ENCODE measurements around the gene CTSD. TPM values are rescaled to one million over a fixed set of nuclear protein-coding genes. Genes with fewer than 3 reads are reported as not detected.
"Not testable (repeated sequence)": the region's sequence is repeated elsewhere in the genome, so short reads cannot be mapped to it uniquely, and the experiment has no call there.

Gene CTSD
- total RNA-seq, 6 experiments from 2014 or later: 212 to 240 (median 229) TPM

DNA sequence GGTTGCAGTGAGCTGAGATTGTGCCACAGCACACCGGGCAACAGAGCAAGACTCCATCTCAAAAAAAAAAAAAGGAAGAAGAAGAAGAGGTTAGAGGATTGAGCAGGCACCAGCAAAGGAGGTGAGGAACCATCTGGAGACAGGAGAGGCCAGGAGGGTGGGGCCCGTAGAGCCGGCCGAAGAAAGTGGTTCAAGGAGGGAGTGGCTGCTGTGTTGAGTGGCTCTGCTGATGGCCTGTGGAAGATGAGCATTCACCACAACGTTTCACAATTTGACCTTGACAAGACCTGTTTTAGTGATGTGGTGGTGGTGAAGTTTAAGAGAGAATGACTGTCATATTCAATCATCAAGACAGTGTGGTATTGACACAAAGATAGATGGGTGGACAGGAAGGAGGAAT is 6.8 kb upstream of the CTSD start:
- TF ChIP-seq, protein P1, sequence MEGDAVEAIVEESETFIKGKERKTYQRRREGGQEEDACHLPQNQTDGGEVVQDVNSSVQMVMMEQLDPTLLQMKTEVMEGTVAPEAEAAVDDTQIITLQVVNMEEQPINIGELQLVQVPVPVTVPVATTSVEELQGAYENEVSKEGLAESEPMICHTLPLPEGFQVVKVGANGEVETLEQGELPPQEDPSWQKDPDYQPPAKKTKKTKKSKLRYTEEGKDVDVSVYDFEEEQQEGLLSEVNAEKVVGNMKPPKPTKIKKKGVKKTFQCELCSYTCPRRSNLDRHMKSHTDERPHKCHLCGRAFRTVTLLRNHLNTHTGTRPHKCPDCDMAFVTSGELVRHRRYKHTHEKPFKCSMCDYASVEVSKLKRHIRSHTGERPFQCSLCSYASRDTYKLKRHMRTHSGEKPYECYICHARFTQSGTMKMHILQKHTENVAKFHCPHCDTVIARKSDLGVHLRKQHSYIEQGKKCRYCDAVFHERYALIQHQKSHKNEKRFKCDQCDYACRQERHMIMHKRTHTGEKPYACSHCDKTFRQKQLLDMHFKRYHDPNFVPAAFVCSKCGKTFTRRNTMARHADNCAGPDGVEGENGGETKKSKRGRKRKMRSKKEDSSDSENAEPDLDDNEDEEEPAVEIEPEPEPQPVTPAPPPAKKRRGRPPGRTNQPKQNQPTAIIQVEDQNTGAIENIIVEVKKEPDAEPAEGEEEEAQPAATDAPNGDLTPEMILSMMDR (IDR thresholded peaks at IDR 0.05): no peak
- peaks cover 8% of the 10 kb centered on the region for H3K27me3 Mint-ChIP-seq (ENCODE audit: insufficient read depth)
- peaks cover 44% of the 10 kb centered on the region for H3K4me1 Mint-ChIP-seq (ENCODE audit: low read depth)
- no peaks in the 10 kb centered on the region for H3K9me3 Mint-ChIP-seq
- no peak for DNase-seq
- no peaks in the 10 kb centered on the region for H3K36me3 Mint-ChIP-seq (ENCODE audit: low read depth)
- peak overlapping the region; percentile 17; the same call in 1 of the 2 replicates for H3K27ac Mint-ChIP-seq
- no peak overlapping the region for H3K4me3 Mint-ChIP-seq

DNA sequence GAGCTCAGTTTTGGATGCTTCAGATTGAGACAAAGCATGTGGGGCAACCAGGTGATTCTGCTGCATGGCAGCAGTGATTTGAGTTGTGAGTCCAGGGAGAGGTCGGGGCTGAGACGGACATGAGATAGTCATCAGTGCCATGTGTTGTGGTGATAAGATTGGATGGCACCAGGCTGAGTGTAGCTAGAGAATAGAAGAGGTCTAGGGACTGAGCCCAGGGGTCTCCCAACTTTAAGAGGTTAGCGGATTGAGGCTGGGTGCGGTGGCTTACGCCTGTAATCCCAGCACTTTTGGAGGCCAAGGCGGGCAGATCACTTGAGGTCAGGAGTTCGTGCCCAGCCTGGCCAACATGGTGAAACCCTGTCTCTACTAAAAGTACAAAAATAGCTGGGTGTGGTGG is 6.3 kb upstream of the CTSD start:
- Mint-ChIP-seq H3K4me1 (ENCODE audit: low read depth) (peaks cover 44% of the 10 kb centered on the region), H3K4me3 (no peak overlapping the region), H3K27ac (no peak overlapping the region; the same call in 1 of the 2 replicates)

DNA sequence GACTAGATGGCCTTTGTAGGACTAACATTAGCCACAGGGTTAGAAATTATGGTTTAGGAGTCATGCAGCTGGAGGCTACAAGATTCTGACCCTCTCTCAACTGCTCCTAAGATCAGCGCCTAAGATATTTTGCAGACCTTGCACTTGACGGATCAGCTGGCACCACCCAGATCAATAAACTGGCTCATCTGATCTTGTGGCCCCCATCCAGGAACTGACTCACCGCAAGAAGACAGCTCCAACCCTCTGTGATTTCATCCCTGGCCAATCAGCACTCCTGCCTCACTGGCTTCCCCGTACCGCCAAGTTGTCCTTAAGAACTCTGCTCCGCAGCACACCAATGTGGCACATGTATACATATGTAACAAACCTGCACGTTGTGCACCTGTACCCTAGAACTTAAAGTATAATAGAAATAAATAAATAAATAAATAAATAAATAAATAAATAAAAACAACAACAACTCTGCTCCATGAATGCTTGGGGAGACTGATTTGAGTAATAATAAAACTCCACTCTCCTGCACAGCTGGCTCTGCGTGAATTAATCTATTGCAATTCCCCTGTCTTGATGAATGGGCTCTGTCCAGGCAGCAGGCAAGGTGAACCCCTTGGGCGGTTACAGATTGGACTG is 5.7 kb upstream of the CTSD start:
- H3K36me3 Mint-ChIP-seq (ENCODE audit: low read depth); H3K4me3 Mint-ChIP-seq; H3K27me3 Mint-ChIP-seq (ENCODE audit: insufficient read depth); H3K27ac Mint-ChIP-seq; DNase-seq; H3K9me3 Mint-ChIP-seq: not testable (repeated sequence)
- H3K4me1 Mint-ChIP-seq (ENCODE audit: low read depth): peaks cover 46% of the 10 kb centered on the region

More for the DNA sequence above, 6.3 kb upstream of the CTSD start:
- Mint-ChIP-seq H3K36me3 (ENCODE audit: low read depth) (no peaks in the 10 kb centered on the region), H3K27me3 (ENCODE audit: insufficient read depth) (peaks cover 9% of the 10 kb centered on the region), H3K9me3 (no peaks in the 10 kb centered on the region)
- no peak for DNase-seq
- TF ChIP-seq, protein P1 (IDR thresholded peaks at IDR 0.05): no peak

DNA sequence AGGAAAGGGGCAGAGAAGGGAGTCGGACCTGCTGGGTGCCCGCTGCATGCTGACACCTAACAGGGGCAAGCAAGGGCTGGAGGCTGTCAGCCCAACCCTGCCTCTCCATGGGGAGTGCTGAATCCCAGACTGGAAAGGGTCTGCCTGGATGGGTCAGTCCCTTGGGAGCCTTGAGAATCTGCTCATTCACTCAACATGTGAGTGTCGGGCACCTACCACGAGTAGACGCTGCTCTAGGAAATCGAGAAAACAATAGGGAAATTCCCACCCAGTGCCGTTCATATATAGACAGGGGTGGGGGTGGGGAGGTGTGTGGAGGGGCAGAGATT is 4.4 kb upstream of the CTSD start:
- Mint-ChIP-seq H3K36me3 (ENCODE audit: low read depth) (no peaks in the 10 kb centered on the region), H3K9me3 (no peaks in the 10 kb centered on the region), H3K4me3 (no peak overlapping the region), H3K4me1 (ENCODE audit: low read depth) (peaks cover 44% of the 10 kb centered on the region), H3K27me3 (ENCODE audit: insufficient read depth) (peaks cover 8% of the 10 kb centered on the region), H3K27ac (no peak overlapping the region)
- DNase-seq: no peak
- TF ChIP-seq, protein P1 (IDR thresholded peaks at IDR 0.05): no peak

DNA sequence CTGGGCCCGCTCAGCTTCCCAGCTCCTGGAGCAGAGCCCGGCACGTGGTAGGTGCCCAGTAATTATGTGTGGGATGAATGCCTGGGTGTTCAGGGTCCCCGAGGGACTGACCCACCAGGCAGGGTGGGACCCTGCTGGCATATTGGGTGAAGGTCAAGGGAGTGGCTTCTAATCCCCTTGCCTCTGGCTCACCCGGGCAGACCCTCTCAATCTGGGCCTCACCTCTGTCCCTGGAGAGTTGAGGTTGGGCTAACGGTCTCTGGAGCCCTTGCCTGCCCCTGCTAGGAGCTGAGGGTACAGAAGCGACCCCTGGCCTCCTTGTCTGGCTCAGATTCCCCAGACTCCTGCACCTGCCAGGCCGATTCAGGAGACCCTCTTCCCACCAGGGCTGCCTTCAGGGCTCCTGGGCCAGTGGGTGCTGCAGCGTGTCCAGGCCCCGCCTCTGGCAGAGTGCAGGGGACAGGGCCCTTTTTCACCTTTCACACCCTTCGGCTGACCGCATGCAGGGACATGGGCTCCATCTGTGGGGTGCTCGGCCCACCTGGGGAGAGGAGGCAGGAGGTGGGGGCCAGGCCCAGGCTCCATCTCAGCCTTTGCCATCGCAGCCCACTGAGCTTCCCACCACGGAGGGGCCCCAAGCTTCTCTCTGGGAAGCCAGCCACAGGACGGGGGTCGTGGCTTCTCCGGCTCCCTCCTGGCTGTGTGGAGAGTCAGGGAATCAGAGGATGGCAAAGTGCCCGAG is 3.8 kb upstream of the CTSD start:
- peaks cover 44% of the 10 kb centered on the region for H3K4me1 Mint-ChIP-seq (ENCODE audit: low read depth)
- H3K27me3 Mint-ChIP-seq (ENCODE audit: insufficient read depth): peaks cover 8% of the 10 kb centered on the region
- no peak for DNase-seq
- no peaks in the 10 kb centered on the region for H3K9me3 Mint-ChIP-seq
- TF ChIP-seq, protein P1 (IDR thresholded peaks at IDR 0.05): no peak
- no peak overlapping the region for H3K27ac Mint-ChIP-seq
- no peaks in the 10 kb centered on the region for H3K36me3 Mint-ChIP-seq (ENCODE audit: low read depth)
- H3K4me3 Mint-ChIP-seq: no peak overlapping the region

DNA sequence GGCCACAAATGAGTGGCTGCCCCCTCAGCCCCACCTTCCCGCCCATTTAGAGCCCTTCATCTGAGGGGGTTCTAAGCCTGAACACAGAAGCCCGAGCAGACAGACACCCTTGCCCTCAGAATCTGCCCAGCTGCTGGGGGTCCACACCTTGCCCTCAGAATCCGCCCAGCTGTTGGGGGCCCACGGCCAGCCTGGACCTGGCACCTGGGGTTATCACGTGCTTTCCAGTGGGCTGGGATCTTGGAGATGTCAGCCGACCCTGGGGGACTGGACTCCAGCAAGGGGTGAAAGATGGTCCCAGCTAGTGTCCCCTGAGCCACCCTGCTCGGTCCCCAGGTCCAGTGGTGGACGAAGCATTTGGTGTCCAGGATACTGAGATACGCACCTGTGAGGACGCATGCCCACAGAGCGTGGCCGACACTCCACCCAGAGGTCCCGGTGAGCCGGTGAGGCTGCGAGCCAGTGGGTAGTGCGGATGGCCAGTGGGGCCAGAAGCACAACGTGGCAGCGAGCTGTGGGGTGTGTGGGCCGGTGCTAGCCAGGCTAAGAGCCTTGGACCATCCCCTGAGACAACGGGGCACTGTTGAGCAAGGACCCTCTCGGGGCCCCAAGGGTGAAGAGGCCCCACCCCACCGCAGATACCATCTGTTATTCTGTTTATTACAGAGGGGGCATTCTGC is 3.1 kb upstream of the CTSD start:
- no peaks in the 10 kb centered on the region for H3K9me3 Mint-ChIP-seq
- no peak overlapping the region for H3K4me3 Mint-ChIP-seq
- H3K4me1 Mint-ChIP-seq (ENCODE audit: low read depth): peaks cover 44% of the 10 kb centered on the region
- TF ChIP-seq, protein P1 (IDR thresholded peaks at IDR 0.05): no peak
- no peak overlapping the region for H3K27ac Mint-ChIP-seq
- no peak for DNase-seq
- H3K36me3 Mint-ChIP-seq (ENCODE audit: low read depth): no peaks in the 10 kb centered on the region
- peaks cover 8% of the 10 kb centered on the region for H3K27me3 Mint-ChIP-seq (ENCODE audit: insufficient read depth)
